Psoas muscle (tissue), 8 donors: ENCODE data around the gene COL7A1. TPM values are rescaled to one million over a fixed set of nuclear protein-coding genes. Genes with fewer than 3 reads are reported as not detected.

ENCODE experiments used
- ATAC-seq, 4 donors: fragments of 200-7000 bp; cut with Tn5 transposase; one replicate each; pipeline ENCODE4 v1.9.1; 2020; ENCODE audit warnings: moderate library complexity in 3 of 4, mild to moderate bottlenecking in 2 of 4
- DNase-seq, 2 donors: peaks; one replicate each; pipeline ENCODE4 v3.0.0-alpha.2; 2020
- H3K27ac ChIP-seq: fragments of 200-600 bp; one replicate; pipeline ENCODE4 v1.8.0; 2022
- H3K27me3 ChIP-seq, 3 donors: fragments of 200-600 bp in 1 of 3; one replicate each; pipeline versions ENCODE4 v1.6.1 to v1.8.0; 2013 to 2022; ENCODE audit warnings: low read length in 2 of 3, mild to moderate bottlenecking in 2 of 3, moderate library complexity in 1 of 3; ENCODE audit not compliant: insufficient read depth in 3 of 3
- H3K36me3 ChIP-seq, 2 donors: fragments of 200-600 bp in 1 of 2; one replicate each; pipeline versions ENCODE4 v1.6.1 to v1.8.0; 2013 to 2022; ENCODE audit warnings: low read depth in 1 of 2, mild to moderate bottlenecking in 1 of 2, moderate library complexity in 1 of 2; ENCODE audit not compliant: insufficient read depth in 1 of 2
- H3K4me1 ChIP-seq: fragments of 200-600 bp; one replicate; pipeline ENCODE4 v1.8.0; 2022
- H3K4me3 ChIP-seq: fragments of 200-600 bp; one replicate; pipeline ENCODE4 v1.8.0; 2022; ENCODE audit warnings: mild to moderate bottlenecking
- H3K9me3 ChIP-seq: fragments of 200-600 bp; one replicate; pipeline ENCODE4 v1.8.0; 2022
- WGBS, 3 donors: extraction: QIAGEN DNeasy Blood & Tissue Kit; methylation state at CpG; one replicate each; pipeline versions ENCODE4 v1.1.6 to v1.1.7; 2013; 5-methylcytosine and 5-hydroxymethylcytosine counted together
- intact Hi-C, 2 donors: fragments of 100-400 bp; cut with DNase I; formaldehyde crosslinking; loops; one replicate each; pipeline versions ENCODE4 v1.11.0 to v1.14.2; 2022
- polyA plus RNA-seq, 3 donors: library from polyadenylated mRNA; stranded (reverse); fragments of 200-250 nt; gene quantifications; one replicate each; pipeline ENCODE4 v1.2.3, GENCODE V29; 2013
- total RNA-seq, 4 donors: library from RNA; stranded (reverse); fragmentation: NEBNext Ultra II Directional in 2 of 4; extraction: Animal tissue kit (Norgen Biotek cat#: 25700) in 2 of 4; gene quantifications; one replicate each; pipeline versions ENCODE4 v1.2.1 to v1.2.4, GENCODE V29; 2021 to 2023
- TF ChIP-seq, protein P1 (sequence below): fragments of 200-600 bp; IDR thresholded peaks from one replicate; pipeline ENCODE4 v1.8.0; 2022; ENCODE audit warnings: antibody characterized with exemption
- donor health status: healthy with polysubstance abuse.
- donor health status: DM: no; HTN: no; CAD: no; lungs with moderate emphysema.
- donor health status: Bipolar disorder and iron deficiency.
- donor health status: healthy.
- donor health status: DM: yes; HTN: yes; CAD: no.
- donor health status: DM: no; HTN: no; CAD: no.
- donor health status: DM: no; HTN: no; CAD: no.
- donor health status: DM: yes; HTN: yes; CAD: no.

COL7A1 gene
- total and polyA plus RNA-seq, 7 donors = 1.6 to 22.2 (median 5.1) TPM

DNA sequence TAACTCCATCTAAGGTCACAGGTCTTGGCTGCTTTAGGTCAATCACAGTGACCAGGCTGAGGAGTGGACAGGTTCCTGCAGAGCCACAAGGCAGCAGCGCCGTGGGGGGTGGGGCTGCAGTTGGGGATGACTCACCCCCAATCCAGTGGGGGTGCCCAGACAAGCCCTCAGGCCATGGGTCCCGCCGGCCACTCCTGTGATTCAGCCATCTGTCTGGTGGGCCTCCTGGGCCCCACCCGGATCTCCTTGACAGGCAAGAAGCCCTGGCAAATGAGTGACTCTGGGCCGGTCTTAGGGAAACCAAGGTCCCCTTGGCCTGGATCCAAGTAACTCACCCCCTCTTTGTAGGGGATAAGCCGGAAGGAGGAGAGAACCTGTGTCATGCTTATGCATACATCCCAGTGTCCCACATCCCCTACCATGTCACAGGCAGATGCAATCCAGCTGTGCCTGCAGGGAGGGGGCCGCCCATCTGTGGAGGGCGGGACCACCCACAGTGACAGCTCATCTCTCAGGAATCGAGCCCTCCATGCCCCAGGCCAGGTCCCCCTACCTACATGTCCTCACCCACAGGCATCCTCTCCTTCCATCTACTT lies 495 bp upstream of the COL7A1 start:
- DNase-seq (peak; percentile 67 to 85), ATAC-seq (peak; percentile 21 to 70 (median 38))
- TF ChIP-seq, protein P1, sequence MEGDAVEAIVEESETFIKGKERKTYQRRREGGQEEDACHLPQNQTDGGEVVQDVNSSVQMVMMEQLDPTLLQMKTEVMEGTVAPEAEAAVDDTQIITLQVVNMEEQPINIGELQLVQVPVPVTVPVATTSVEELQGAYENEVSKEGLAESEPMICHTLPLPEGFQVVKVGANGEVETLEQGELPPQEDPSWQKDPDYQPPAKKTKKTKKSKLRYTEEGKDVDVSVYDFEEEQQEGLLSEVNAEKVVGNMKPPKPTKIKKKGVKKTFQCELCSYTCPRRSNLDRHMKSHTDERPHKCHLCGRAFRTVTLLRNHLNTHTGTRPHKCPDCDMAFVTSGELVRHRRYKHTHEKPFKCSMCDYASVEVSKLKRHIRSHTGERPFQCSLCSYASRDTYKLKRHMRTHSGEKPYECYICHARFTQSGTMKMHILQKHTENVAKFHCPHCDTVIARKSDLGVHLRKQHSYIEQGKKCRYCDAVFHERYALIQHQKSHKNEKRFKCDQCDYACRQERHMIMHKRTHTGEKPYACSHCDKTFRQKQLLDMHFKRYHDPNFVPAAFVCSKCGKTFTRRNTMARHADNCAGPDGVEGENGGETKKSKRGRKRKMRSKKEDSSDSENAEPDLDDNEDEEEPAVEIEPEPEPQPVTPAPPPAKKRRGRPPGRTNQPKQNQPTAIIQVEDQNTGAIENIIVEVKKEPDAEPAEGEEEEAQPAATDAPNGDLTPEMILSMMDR = no peak
- Histone ChIP-seq H3K27me3 (no peaks in the 10 kb centered on the region), H3K4me1 (peaks cover 62% of the 10 kb centered on the region), H3K36me3 (peaks cover 6 to 21% of the 10 kb centered on the region in 2 donors), H3K4me3 (peak overlapping the region; percentile 61), H3K27ac (peak overlapping the region; percentile 94), H3K9me3 (no peaks in the 10 kb centered on the region)
- intact Hi-C loops = no loop called here
- 20 to 39% (median 22%) methylated on average over 10 of the region's 10 CpGs for WGBS, 3 donors

DNA sequence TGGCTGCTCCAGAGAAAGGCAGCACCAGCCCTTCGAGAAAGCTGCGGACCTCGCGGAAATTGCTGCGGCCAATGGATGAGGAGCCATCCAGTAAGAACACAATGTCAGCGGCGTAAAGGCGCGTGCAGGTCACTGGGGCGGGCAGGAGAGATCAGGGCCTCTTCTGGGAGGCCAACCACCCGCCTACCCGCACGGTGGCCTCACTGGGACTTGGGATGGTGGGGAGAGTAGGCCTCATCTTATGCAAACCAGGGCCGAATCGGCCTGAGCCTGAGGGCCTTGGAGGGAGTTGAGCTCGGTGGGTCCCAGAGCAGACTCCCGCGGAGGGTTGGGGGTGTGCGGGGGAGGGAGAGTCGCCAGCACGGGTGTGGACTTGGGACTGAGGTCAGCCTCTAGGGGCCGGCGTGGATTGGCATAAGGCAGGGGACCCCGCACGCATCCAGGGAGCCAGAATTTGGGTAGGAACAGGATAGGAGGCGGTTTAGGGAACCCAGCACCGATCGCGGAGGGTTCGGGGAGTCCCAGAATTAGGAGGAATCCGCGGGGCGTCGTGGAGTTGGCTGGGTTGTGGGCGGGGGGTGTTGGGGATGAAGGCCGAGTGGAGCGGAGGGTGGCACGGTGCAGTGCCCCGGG lies 596 bp downstream of the COL7A1 start:
- peaks cover 51% of the 10 kb centered on the region for H3K4me1 ChIP-seq
- H3K27ac ChIP-seq = no peak overlapping the region

DNA sequence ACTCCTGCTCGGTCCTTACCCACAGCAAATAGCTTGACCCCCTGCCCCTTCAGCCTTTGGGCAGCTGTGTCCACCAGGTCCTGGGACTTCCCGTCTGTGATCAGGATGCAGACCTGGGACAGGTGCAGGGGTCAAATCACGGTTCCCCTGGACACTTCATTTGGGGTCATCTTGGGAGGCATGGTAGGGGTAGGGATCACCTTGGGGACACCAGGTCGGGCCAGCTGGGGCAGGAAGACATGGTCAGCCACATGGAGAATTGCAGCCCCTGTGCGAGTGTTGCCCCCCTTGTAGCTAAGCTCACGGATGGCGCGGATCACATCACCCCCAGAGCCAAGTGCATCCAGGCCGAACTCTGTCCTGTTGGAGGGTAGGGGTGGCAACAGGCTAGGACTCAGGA lies 1.8 kb downstream of the COL7A1 start:
- TF ChIP-seq, protein P1 = no peak
- Histone ChIP-seq H3K36me3 (peaks cover 0 to 3% of the 10 kb centered on the region in 2 donors), H3K9me3 (no peaks in the 10 kb centered on the region), H3K27ac (no peak overlapping the region), H3K4me1 (peaks cover 39% of the 10 kb centered on the region), H3K4me3 (no peak overlapping the region), H3K27me3 (no peaks in the 10 kb centered on the region)
- 92 to 96% (median 93%) methylated on average over 9 of the region's 9 CpGs for WGBS, 3 donors
- intact Hi-C loops = loop anchor here in 1 of 2 donors (2.0 kb wide), 1 partner anchor 27 kb away; no protein-coding TSS in a partner anchor
- DNase-seq = no peak
- no peak for ATAC-seq

More for the DNA sequence above, 596 bp downstream of the COL7A1 start:
- H3K4me3 ChIP-seq = peak overlapping the region; percentile 61
- H3K27me3 ChIP-seq = no peaks in the 10 kb centered on the region
- ATAC-seq (no peak), DNase-seq (no peak)
- peaks cover 5 to 10% of the 10 kb centered on the region in 2 donors for H3K36me3 ChIP-seq
- H3K9me3 ChIP-seq = no peaks in the 10 kb centered on the region
- TF ChIP-seq, protein P1 = no peak
- intact Hi-C loops = no loop called here
- WGBS, 3 donors = 33 to 51% (median 42%) methylated on average over 33 to 39 of the region's 39 CpGs

DNA sequence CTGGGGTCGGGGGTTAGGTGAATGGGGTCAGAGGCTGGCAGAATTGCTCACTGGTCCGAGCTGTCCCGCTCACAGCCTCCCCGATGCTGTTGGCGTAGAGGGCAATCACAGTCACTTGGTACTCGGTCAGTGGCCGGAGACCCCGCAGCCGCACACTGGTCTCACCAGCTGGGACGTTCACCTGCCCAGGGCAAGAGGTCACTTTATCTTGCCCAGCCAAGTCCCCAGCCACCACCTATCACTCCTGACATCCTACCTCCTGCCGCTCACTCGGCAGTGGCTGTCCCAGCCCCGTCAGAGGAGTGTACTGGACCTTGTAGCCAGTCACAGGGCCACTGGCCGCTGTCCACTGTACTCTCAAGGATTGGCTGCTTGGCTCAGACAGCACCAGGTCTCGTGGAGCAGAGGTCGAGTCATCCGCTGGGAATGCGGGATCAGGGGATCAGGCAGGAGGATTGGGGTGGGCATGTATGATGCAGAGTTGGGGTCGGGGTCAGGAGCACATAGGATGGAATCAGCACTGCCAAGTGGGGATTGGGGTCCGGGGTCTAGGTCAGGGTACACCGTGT lies 2.5 kb downstream of the COL7A1 start:
- no peaks in the 10 kb centered on the region for H3K27me3 ChIP-seq
- no peak overlapping the region for H3K4me3 ChIP-seq
- ATAC-seq = peak in 1 of 4 donors; percentile 31
- no peak overlapping the region for H3K27ac ChIP-seq
- H3K4me1 ChIP-seq = peaks cover 33% of the 10 kb centered on the region
- peaks cover 0 to 5% of the 10 kb centered on the region in 2 donors for H3K36me3 ChIP-seq
- TF ChIP-seq, protein P1 = no peak
- H3K9me3 ChIP-seq = no peaks in the 10 kb centered on the region
- intact Hi-C loops = loop anchor here in 1 of 2 donors (2.0 kb wide), 1 partner anchor 26 kb away; no protein-coding TSS in a partner anchor
- DNase-seq = no peak
- whole genome bisulfite sequencing, 3 donors = 85 to 90% (median 86%) methylated on average over 20 to 21 of the region's 21 CpGs
